ENCODE measurements around the gene LMAN2L. TPM values are rescaled to one million over a fixed set of nuclear protein-coding genes. Genes with fewer than 3 reads are reported as not detected.

LMAN2L gene
- total RNA-seq, 1 donor from 2014 or later, result 14.0 TPM

- Mint-ChIP-seq H3K27me3 (ENCODE audit: unreplicated experiment) (peaks cover 4% of the 10 kb centered on the region), H3K9me3 (ENCODE audit: unreplicated experiment) (peaks cover 2% of the 10 kb centered on the region), H3K27ac (ENCODE audit: unreplicated experiment) (no peak overlapping the region), H3K4me3 (ENCODE audit: unreplicated experiment) (no peak overlapping the region), H3K36me3 (ENCODE audit: unreplicated experiment) (no peaks in the 10 kb centered on the region), H3K4me1 (ENCODE audit: low read depth, unreplicated experiment) (no peaks in the 10 kb centered on the region)
- DNase-seq, result no peak
- TF ChIP-seq CTCF (IDR thresholded peaks at IDR 0.05; ENCODE audit: partially characterized antibody, unreplicated experiment), result no peak
These were observed 45.6 kb downstream of the LMAN2L start for GRCh38 chr2:96694279-96694678.

GRCh38 chr2:96693286-96694200, 46.3 kb downstream of the LMAN2L start:
- Mint-ChIP-seq H3K36me3 (ENCODE audit: unreplicated experiment) (no peaks in the 10 kb centered on the region), H3K27me3 (ENCODE audit: unreplicated experiment) (peaks cover 4% of the 10 kb centered on the region), H3K9me3 (ENCODE audit: unreplicated experiment) (peaks cover 2% of the 10 kb centered on the region), H3K4me1 (ENCODE audit: low read depth, unreplicated experiment) (no peaks in the 10 kb centered on the region), H3K27ac (ENCODE audit: unreplicated experiment) (no peak overlapping the region), H3K4me3 (ENCODE audit: unreplicated experiment) (no peak overlapping the region)
- TF ChIP-seq CTCF (IDR thresholded peaks at IDR 0.05; ENCODE audit: partially characterized antibody, unreplicated experiment), result no peak
- DNase-seq, result no peak

- Mint-ChIP-seq H3K36me3 (ENCODE audit: unreplicated experiment) (no peaks in the 10 kb centered on the region), H3K27ac (ENCODE audit: unreplicated experiment) (no peak overlapping the region)
- no peak for TF ChIP-seq CTCF (IDR thresholded peaks at IDR 0.05; ENCODE audit: partially characterized antibody, unreplicated experiment)
These were observed 47.5 kb downstream of the LMAN2L start for GRCh38 chr2:96692094-96692971.

GRCh38 chr2:96691022-96691612, 48.7 kb downstream of the LMAN2L start:
- TF ChIP-seq CTCF (IDR thresholded peaks at IDR 0.05; ENCODE audit: partially characterized antibody, unreplicated experiment), result no peak
- no peaks in the 10 kb centered on the region for H3K4me1 Mint-ChIP-seq (ENCODE audit: low read depth, unreplicated experiment)
- no peak for DNase-seq

More at GRCh38 chr2:96692094-96692971, 47.5 kb downstream of the LMAN2L start:
- DNase-seq, result no peak
- Mint-ChIP-seq H3K27me3 (ENCODE audit: unreplicated experiment) (peaks cover 7% of the 10 kb centered on the region), H3K4me3 (ENCODE audit: unreplicated experiment) (no peak overlapping the region), H3K4me1 (ENCODE audit: low read depth, unreplicated experiment) (no peaks in the 10 kb centered on the region), H3K9me3 (ENCODE audit: unreplicated experiment) (peaks cover 2% of the 10 kb centered on the region)

More at GRCh38 chr2:96691022-96691612, 48.7 kb downstream of the LMAN2L start:
- Mint-ChIP-seq H3K36me3 (ENCODE audit: unreplicated experiment) (no peaks in the 10 kb centered on the region), H3K27ac (ENCODE audit: unreplicated experiment) (no peak overlapping the region), H3K4me3 (ENCODE audit: unreplicated experiment) (no peak overlapping the region), H3K27me3 (ENCODE audit: unreplicated experiment) (peaks cover 7% of the 10 kb centered on the region), H3K9me3 (ENCODE audit: unreplicated experiment) (peaks cover 2% of the 10 kb centered on the region)
